Ramos (cell line): ENCODE data around the gene ZNF552.
"Not testable (repeated sequence)": the region's sequence is repeated elsewhere in the genome, so short reads cannot be mapped to it uniquely, and the experiment has no call there.

Source experiments
- in situ Hi-C: fragments of 300-500 bp; cut with MboI; formaldehyde crosslinking; loops from one replicate; pipeline ENCODE4 v1.14.3; 2022; ENCODE audit warnings: low sequenced_read_pairs; ENCODE audit not compliant: unreplicated experiment

ZNF552 gene

GRCh38 chr19:57819475-57820148 lies 4.9 kb upstream of the ZNF552 start:
- in situ Hi-C loops, result no loop called here

GRCh38 chr19:57818378-57818777 lies 3.7 kb upstream of the ZNF552 start:
- in situ Hi-C loops, result no loop called here

GRCh38 chr19:57817976-57818375 lies 3.3 kb upstream of the ZNF552 start:
- in situ Hi-C loops, result no loop called here

- in situ Hi-C loops, result no loop called here
Measured at GRCh38 chr19:57816652-57817051, 1.9 kb upstream of the ZNF552 start.

GRCh38 chr19:57815247-57816075 lies 748 bp upstream of the ZNF552 start:
- in situ Hi-C loops, result no loop called here

GRCh38 chr19:57813919-57814504 lies 701 bp downstream of the ZNF552 start:
- in situ Hi-C loops, result no loop called here

- in situ Hi-C loops, result not testable (repeated sequence)
Measured at GRCh38 chr19:57812975-57813820, 1.5 kb downstream of the ZNF552 start.

GRCh38 chr19:57812226-57812625 lies 2.5 kb downstream of the ZNF552 start:
- in situ Hi-C loops, result no loop called here

- in situ Hi-C loops, result not testable (repeated sequence)
Measured at GRCh38 chr19:57810410-57811295, 4.1 kb downstream of the ZNF552 start.

GRCh38 chr19:57807541-57807940 lies 7.2 kb downstream of the ZNF552 start:
- in situ Hi-C loops, result no loop called here

- in situ Hi-C loops, result no loop called here
Measured at GRCh38 chr19:57803594-57804325, 11.0 kb downstream of the ZNF552 start.

GRCh38 chr19:57803265-57803593 lies 11.5 kb downstream of the ZNF552 start:
- in situ Hi-C loops, result no loop called here

- in situ Hi-C loops, result no loop called here
Measured at GRCh38 chr19:57802269-57802668, 12.4 kb downstream of the ZNF552 start.

GRCh38 chr19:57800696-57801095 lies 14.0 kb downstream of the ZNF552 start:
- in situ Hi-C loops, result no loop called here

- in situ Hi-C loops, result not testable (repeated sequence)
Measured at GRCh38 chr19:57796580-57796979, 18.1 kb downstream of the ZNF552 start.

GRCh38 chr19:57789288-57789687 lies 25.4 kb downstream of the ZNF552 start:
- in situ Hi-C loops, result no loop called here

- in situ Hi-C loops, result no loop called here
Measured at GRCh38 chr19:57788114-57788692, 26.5 kb downstream of the ZNF552 start.

GRCh38 chr19:57786906-57787305 lies 27.8 kb downstream of the ZNF552 start:
- in situ Hi-C loops, result no loop called here

GRCh38 chr19:57786286-57786685 lies 28.4 kb downstream of the ZNF552 start:
- in situ Hi-C loops, result no loop called here
